Tibial nerve (tissue), 4 donors: ENCODE data around the gene RASSF4. TPM values are rescaled to one million over a fixed set of nuclear protein-coding genes. Genes with fewer than 3 reads are reported as not detected.
A peak's percentile ranks its signal among the peaks of the same experiment; 100 is the strongest.

Experiments used
- DNase-seq, 2 donors: peaks; one replicate each; pipeline ENCODE4 v3.0.0-alpha.2; 2019; ENCODE audit warnings: low spot score in 2 of 2
- H3K27ac ChIP-seq, 4 donors: fragments of 200-600 bp; sonication (generic) in 3 of 4; one replicate each; pipeline ENCODE4 v1.5.1; 2017 to 2019; ENCODE audit warnings: mild to moderate bottlenecking in 1 of 4
- H3K27me3 ChIP-seq, 2 donors: fragments of 200-600 bp; sonication (generic) in 1 of 2; one replicate each; pipeline versions ENCODE4 v1.5.1 to v1.6.0; 2017 to 2019
- H3K36me3 ChIP-seq, 3 donors: fragments of 200-600 bp; sonication (generic); one replicate each; pipeline ENCODE4 v1.5.1; 2018 to 2019
- H3K4me1 ChIP-seq, 4 donors: fragments of 200-600 bp; sonication (generic) in 3 of 4; one replicate each; pipeline ENCODE4 v1.5.1; 2017 to 2019
- H3K4me3 ChIP-seq, 4 donors: fragments of 200-600 bp; sonication (generic) in 3 of 4; one replicate each; pipeline ENCODE4 v1.5.1; 2017 to 2019; ENCODE audit warnings: mild to moderate bottlenecking in 1 of 4, moderate library complexity in 1 of 4
- H3K9me3 ChIP-seq, 4 donors: fragments of 200-600 bp; sonication (generic) in 3 of 4; one replicate each; pipeline ENCODE4 v1.5.1; 2017 to 2019
- CTCF ChIP-seq, 5 experiments: fragments of 200-600 bp in 3 of 5; fragments of 450-650 bp in 2 of 5; sonication (generic) in 3 of 5; IDR thresholded peaks; one replicate each; pipeline ENCODE4 v1.5.1; 2016 to 2019; ENCODE audit warnings: antibody characterized with exemption in 5 of 5, mild to moderate bottlenecking in 3 of 5, moderate library complexity in 2 of 5
- EP300 ChIP-seq, 2 donors: sonication (generic); formaldehyde crosslinking; IDR thresholded peaks; one replicate each; pipeline ENCODE4 v1.6.1; 2017; ENCODE audit warnings: antibody characterized with exemption in 2 of 2, mild to moderate bottlenecking in 1 of 2
- POLR2A ChIP-seq, 2 donors: fragments of 450-650 bp; IDR thresholded peaks; one replicate each; pipeline ENCODE4 v1.6.1; 2017; ENCODE audit warnings: antibody characterized with exemption in 2 of 2, mild to moderate bottlenecking in 2 of 2, moderate library complexity in 2 of 2
- WGBS, 2 donors: methylation state at CpG; one replicate each; pipeline ENCODE4 v1.1.5; 2018; 5-methylcytosine and 5-hydroxymethylcytosine counted together
- total RNA-seq, 4 donors: library from RNA; depleted of rRNA; stranded (reverse); fragments of >200 nt; gene quantifications; one replicate each; pipeline ENCODE4 v1.1.0, GENCODE V29; 2016

The RASSF4 gene
- total RNA-seq, 4 donors from 2014 or later, result 153 to 275 (median 185) TPM

GRCh38 chr10:44949127-44949802 lies 10.3 kb upstream of the RASSF4 start:
- H3K27me3 ChIP-seq, result no peaks in the 10 kb centered on the region
- H3K4me1 ChIP-seq, result peaks cover 0 to 71% (median 29%) of the 10 kb centered on the region in 4 donors
- 60 to 79% methylated on average over 5 of the region's 5 CpGs for WGBS, 2 donors
- no peak for TF ChIP-seq EP300 (IDR thresholded peaks at IDR 0.05)
- no peak for TF ChIP-seq POLR2A (IDR thresholded peaks at IDR 0.05)
- TF ChIP-seq CTCF (IDR thresholded peaks at IDR 0.05), result peak in 2 of 5 experiments; percentile 11 to 17
- DNase-seq, result no peak
- H3K4me3 ChIP-seq, result no peak overlapping the region
- peaks cover 0 to 8% (median 0%) of the 10 kb centered on the region in 3 donors for H3K36me3 ChIP-seq
- peaks cover 0 to 5% (median 0%) of the 10 kb centered on the region in 4 donors for H3K9me3 ChIP-seq
- peak overlapping the region in 1 of 4 donors; percentile 94 for H3K27ac ChIP-seq

GRCh38 chr10:44949915-44950314 lies 9.7 kb upstream of the RASSF4 start:
- Histone ChIP-seq H3K27me3 (no peaks in the 10 kb centered on the region), H3K27ac (peak overlapping the region in 3 of 4 donors; percentile 19 to 95 (median 94)), H3K4me1 (peaks cover 0 to 77% (median 32%) of the 10 kb centered on the region in 4 donors), H3K9me3 (no peaks in the 10 kb centered on the region), H3K36me3 (peaks cover 0 to 8% (median 0%) of the 10 kb centered on the region in 3 donors), H3K4me3 (no peak overlapping the region)
- peak in 1 of 2 donors; percentile 8 for DNase-seq
- WGBS, 2 donors, result 45 to 64% methylated on average over 3 of the region's 3 CpGs
- TF ChIP-seq CTCF (IDR thresholded peaks at IDR 0.05) (no peak), POLR2A (IDR thresholded peaks at IDR 0.05) (no peak), EP300 (IDR thresholded peaks at IDR 0.05) (no peak)

GRCh38 chr10:44950326-44951225 lies 9.0 kb upstream of the RASSF4 start:
- Histone ChIP-seq H3K36me3 (peaks cover 0 to 11% (median 0%) of the 10 kb centered on the region in 3 donors), H3K9me3 (no peaks in the 10 kb centered on the region), H3K4me3 (no peak overlapping the region), H3K27me3 (no peaks in the 10 kb centered on the region), H3K27ac (peak overlapping the region in 3 of 4 donors; percentile 19 to 95 (median 94)), H3K4me1 (peaks cover 0 to 80% (median 35%) of the 10 kb centered on the region in 4 donors)
- DNase-seq, result peak in 1 of 2 donors; percentile 8
- TF ChIP-seq POLR2A (IDR thresholded peaks at IDR 0.05), result no peak
- no peak for TF ChIP-seq EP300 (IDR thresholded peaks at IDR 0.05)
- no peak for TF ChIP-seq CTCF (IDR thresholded peaks at IDR 0.05)
- 86% methylated on average over 10 of the region's 10 CpGs for WGBS, 2 donors

- peak in 1 of 2 donors; percentile 10 for DNase-seq
- no peak for TF ChIP-seq CTCF (IDR thresholded peaks at IDR 0.05)
- Histone ChIP-seq H3K4me1 (peaks cover 0 to 82% (median 35%) of the 10 kb centered on the region in 4 donors), H3K27me3 (no peaks in the 10 kb centered on the region), H3K9me3 (no peaks in the 10 kb centered on the region), H3K4me3 (no peak overlapping the region), H3K36me3 (peaks cover 0 to 22% (median 0%) of the 10 kb centered on the region in 3 donors), H3K27ac (peak overlapping the region in 2 of 4 donors; percentile 94 to 95)
- 74 to 79% methylated on average over 7 of the region's 7 CpGs for WGBS, 2 donors
Observed at GRCh38 chr10:44951576-44952226, 7.9 kb upstream of the RASSF4 start.
